GM21576 (cell line): ENCODE results near the gene RAET1E.
A peak's percentile ranks its signal among the peaks of the same experiment; 100 is the strongest.
"Not testable (repeated sequence)": the region's sequence is repeated elsewhere in the genome, so short reads cannot be mapped to it uniquely, and the experiment has no call there.

Experiments
- ATAC-seq: cut with Tn5 transposase; IDR thresholded peaks from one replicate; pipeline ENCODE4 v1.9.1; 2021; ENCODE audit warnings: mild to moderate bottlenecking, moderate library complexity; ENCODE audit not compliant: unreplicated experiment

Gene RAET1E, protein sequence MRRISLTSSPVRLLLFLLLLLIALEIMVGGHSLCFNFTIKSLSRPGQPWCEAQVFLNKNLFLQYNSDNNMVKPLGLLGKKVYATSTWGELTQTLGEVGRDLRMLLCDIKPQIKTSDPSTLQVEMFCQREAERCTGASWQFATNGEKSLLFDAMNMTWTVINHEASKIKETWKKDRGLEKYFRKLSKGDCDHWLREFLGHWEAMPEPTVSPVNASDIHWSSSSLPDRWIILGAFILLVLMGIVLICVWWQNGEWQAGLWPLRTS

DNA sequence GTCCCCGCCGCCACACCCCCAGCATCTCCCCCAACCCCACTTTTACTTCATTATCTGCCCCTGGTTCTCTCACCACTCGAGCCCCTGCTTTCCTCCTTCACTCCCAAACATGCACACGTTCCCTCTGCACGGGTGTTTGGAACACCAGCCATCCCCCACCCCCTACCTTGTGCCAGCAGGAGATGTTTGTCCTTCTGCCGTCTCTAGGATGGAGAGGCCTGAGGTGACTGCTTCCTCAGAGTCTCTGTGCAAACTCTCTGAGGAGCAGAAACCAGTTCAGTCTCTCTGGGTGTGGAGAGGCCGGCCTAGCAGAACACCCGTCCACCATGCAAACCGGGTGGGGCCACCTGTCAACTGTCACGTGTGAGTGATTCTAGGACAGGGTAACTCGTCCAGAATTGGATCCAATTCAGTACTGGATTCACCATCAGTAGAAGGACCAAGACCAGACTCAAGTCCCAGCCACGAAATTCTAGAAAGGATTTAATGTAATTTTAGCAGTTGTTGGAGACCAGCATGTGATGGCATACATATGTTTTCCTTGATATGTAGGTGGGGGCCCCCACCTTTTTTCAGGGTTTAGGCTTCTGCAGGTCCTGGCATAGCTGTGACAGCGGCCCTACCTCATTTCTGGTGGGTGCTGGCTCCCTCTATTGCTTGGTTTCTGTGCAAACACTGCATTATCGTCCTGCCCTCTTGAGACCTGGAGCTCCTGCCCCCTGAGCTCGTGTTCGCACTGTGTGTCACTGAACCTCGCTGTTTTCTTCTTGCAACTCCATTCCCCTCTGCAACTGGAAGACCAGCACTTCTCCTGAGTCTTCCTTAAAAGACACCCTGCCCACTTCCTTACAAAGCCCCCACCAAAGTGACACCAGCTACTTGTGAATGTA is at the start of gene RAET1E:
RAET1E (minus strand) TSS at position 259 of the 890 bp plus-strand sequence. CDS start 7,212 bp downstream, outside the sequence.
- ATAC-seq, result no peak

DNA sequence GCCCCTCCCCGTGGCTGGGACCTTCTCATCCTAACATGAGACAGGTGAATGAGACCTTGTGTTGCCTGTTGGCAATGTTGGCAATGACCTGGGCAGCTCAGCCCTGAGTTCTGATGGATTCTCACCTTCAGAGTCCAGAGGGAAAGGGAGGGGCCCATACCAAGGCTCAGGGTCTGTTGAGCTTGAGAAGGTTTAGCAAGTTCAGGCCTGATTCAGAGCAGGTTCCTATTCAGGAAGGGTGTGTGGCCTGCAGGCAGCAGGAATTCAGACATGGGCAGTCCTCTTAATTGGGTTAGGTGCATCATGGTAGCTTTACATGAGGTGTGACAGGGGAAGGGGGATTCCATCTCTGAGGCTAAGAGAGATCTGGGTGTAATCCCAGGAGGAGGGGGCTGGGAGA is 49.6 kb upstream of the RAET1E start:
- ATAC-seq, result not testable (repeated sequence)

DNA sequence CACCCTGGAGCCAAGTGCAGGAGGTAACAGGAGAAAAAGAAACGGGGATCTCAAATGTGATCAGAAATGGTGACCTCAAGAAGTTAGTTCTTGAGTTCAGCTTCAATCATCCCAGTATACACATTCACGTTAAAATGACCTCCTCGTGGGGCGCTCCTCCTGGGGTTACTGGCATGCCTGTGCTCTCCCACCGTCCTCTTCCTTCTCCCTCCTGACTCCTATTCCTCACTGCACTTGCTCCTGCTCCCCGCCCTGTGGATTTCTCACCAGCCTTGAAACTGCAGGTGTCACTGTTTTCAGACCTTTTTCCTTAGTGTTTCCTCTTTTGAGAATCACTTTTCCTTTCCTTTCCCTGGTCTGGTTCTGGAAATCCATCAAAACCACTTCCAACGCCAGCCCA is 48.7 kb upstream of the RAET1E start:
- not testable (repeated sequence) for ATAC-seq

DNA sequence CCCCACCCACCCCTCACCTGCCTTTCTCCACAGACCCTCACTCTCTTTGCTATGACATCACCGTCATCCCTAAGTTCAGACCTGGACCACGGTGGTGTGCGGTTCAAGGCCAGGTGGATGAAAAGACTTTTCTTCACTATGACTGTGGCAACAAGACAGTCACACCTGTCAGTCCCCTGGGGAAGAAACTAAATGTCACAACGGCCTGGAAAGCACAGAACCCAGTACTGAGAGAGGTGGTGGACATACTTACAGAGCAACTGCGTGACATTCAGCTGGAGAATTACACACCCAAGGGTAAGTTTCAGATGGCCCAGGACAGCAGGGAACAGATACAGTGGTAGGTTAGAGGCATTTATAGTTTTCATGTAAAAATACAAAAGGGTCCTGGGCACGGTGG is 47.4 kb upstream of the RAET1E start:
- not testable (repeated sequence) for ATAC-seq

DNA sequence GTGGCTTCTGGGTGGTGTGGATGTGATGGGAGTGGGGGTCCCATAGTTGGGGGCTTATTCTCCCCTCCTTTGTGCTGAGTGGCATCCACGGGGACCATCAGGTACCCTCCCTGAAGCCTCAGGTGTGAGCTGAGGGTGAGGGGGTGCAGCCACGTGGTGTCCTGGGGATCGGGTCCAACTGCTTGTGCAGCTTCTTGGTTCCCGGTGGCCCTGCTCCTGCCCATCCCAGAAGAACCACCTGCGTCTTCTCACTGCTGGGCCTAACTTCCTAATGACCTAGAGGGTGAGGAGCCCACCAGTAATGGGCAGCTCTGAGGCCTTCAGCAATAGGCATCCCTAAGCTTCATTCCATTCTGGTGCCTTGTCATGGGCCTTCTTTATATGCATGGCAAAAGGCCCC is 45.4 kb upstream of the RAET1E start:
- ATAC-seq, result not testable (repeated sequence)

DNA sequence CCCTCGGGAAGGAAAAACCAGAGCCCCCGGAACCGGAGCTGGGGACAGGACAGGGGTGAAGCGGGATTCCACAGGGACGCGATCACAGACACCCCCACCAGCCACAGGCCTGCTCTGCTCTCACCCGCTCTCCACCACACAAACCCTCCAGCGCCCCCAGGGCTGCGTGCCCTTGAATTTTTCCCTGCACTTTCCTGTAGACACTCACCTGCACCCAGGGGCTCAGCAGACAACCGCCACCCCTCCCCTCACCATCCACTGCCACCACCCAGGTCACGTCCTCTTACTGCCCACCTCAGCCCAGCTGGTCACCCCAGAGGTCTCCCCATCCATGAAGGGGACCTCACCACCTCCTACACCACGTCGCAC is 44.5 kb upstream of the RAET1E start:
- ATAC-seq, result no peak

DNA sequence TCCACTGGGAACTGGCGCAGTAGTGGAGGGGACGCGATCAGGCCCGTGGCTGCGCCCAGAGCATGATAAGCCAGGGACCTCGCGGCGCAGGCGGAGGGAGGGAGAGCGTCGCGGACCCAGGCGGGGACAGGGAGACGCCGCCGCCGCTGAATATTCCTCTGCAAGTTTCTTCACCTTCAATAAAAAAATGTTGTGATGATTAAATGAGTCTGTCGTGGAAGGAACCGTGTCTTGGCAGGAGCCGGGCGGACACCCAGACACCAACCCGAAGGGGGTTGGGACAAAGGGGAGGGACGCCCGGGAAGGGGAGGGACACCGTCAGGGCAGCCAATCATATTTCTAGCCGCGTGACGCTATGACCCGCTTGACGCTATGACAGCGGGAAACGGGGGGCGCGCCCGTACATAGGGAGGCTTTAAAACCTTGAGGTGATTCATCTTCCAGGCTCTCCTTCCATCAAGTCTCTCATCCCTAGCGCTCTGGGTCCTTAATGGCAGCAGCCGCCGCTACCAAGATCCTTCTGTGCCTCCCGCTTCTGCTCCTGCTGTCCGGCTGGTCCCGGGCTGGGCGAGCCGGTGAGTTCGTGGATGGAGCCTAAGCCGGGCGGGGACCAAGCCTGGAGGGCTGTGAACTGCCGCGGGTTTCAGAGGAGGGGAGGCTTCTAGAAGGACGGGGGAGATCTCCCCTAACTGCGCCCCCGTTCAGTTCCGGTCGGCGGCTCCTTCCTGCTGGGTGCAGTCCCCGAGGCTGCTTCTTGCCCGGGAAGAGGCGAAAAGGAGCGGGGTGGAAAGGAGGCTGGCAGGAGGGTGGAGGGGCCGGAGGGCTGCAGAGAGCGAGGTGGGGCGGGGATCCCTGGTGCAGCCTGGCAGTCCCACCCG is 43.9 kb upstream of the RAET1E start, which contains the start of gene ULBP2:
ULBP2 (plus strand) TSS at position 432 of the 878 bp plus-strand sequence; CDS start at position 491, 59 bp downstream.
- ATAC-seq, result peak; percentile 39

DNA sequence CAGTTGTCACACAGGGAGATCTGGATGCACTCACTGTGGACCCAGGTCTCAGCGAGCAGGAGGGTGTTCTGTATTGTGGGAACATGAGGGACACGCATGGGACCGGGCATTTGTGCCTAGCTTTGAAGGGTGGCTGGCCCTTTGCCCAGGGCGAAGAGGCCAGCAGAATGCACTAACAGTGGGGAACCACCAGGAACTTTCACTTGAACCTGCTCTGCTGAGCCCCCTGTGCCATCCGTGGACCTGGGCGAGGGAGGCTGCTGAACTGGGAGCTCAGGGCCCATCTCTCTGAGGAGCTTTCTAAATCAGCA is 42.7 kb upstream of the RAET1E start:
- ATAC-seq, result no peak

DNA sequence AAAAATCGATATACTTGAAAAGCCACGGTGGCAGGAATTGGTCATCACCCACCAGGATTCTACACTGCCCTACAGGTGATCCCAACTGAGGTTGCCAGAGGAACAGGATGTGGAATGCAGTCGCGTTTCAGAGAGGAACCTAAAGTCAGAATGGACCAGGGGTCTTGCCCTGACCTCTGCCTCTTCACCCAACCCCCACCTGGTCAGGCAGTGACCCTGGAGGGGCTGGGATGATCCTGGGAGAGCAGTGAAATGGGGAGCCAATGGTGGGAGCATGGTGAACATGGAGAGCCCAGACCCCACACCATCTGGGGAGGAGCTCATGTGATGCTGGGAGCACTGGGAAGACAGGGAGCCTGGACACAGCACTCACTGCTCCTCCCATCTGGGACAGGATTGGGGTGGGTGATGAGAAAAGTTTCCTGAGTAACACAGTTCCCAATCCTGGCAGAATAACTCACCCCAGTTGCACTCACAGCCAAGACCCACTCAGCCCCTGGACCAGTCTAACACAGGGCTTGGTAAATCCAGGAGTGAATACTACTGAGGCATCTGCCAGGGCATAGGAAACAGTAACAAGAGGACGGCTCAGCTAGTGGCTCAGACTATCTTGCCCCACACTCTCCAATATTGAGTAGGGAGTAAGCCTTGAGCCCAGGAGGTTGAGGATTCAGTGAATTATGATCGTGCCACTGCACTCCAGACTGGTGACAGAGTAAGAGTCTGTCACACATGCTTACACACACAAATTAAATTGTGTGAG is 42.2 kb upstream of the RAET1E start:
- no peak for ATAC-seq

DNA sequence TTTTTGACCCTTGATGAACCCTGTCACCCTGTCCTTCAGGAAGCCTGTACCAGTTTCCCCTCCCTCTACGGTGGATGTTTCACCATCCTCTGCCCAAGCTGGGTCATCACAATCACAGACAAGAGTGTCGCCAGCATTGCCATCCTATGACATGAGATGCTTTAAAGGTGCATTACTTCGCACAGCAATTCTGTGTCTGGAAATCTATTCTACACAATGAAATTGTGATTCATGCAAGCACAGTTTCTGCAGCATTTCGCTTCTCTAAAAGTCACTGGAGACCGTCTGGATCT is 41.4 kb upstream of the RAET1E start:
- no peak for ATAC-seq

DNA sequence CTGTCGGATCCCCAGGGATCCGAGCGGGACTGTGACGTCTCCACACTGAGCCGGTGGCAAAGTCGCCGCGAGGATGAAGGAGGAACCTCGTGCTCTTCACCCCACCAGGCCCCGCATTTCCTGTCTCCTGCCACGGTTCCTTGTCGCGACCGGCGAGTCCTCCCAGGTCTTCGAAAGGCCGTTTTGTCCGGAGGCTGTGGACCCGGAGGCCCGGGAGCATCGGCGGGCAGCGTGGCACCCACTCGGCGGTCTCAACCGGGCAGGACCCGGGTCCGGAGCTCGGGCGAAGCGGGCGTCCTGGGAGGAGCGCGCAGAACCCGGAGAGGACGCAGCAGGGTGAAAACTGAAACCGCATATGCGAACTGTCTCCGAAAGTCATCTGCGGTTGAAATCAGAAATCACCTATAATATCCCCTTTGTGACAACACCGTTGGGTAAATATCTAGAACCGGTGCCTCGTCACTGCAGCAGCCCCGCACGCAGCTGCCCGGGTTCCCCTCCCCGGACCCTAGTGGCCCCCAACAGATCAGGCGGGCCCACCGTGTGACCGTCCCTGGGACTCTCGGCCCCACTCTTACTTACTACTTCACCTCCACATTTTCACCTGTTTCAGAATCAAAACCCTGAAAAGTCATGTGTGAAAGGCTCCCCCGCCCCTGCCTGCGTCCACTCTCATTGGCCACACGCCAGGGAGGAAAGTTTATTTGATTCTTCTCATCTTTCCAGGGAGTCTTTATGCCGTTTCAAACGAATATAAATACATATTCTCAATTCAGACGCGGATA is 40.9 kb upstream of the RAET1E start:
- ATAC-seq, result peak; percentile 75

DNA sequence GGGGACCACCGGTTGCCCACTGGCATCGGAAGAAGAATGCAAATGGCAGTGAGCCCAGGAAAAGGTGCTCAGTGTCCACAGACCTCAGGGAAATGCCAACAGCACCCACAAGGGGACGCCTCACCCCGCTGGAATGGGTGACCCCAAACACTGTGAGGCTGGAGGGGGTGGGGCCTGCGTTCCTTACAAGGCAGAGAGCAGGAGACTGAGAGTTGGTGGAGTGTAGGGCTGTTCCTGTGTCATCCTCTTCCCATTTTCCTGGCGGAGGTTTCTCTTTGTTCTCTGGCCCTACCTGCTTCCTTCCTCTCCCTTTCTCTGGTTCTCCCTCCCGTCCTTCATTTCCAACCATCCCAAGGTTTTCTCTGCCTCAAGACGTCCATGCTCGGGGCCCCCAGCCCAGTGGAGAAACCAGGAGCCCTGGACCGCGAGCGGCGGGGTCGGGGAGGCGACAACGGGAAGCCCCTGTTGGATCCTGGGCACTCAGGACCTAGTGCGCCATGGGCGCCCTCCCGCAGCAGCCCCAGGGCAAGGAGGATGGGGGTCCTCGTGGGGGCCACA is 40.2 kb upstream of the RAET1E start:
- not testable (repeated sequence) for ATAC-seq

DNA sequence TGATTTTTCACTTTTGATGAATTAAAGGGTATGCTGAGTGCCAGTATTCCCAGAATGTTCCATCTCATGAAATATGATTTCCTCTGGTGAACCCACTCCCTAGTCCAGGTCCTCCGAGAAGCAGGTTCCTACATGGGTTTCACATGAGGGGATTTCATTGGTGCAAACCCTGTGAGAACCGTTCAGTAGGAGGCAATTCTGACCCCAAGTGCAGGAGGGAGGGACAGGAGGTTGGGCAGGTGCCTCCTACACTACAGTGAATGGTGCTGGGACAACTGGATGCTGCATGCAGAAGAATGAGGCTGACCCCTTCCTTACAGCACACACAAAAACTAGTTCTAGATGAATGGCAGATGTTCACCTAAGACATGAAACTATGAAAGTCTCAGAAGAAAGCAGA is 38.8 kb upstream of the RAET1E start:
- no peak for ATAC-seq

DNA sequence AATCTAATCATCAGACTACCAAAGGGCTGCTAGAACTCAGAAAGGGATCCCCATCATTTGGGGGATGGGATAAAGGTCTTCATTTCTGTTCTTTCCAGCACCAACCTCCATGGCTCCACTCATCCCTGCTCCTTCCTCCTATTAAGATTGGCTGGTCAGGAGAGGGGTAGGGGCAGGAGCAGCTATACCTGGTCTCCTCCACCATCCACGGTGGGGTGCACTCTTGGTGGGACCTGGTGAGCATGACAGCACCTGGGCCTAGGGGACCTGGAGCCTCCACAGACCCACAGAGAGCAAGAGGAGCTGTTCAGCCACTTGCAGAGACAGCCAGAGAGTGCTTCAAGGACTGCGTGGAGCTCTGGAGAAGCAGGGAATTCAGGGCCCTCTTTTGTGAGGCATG is 37.8 kb upstream of the RAET1E start:
- ATAC-seq, result no peak

DNA sequence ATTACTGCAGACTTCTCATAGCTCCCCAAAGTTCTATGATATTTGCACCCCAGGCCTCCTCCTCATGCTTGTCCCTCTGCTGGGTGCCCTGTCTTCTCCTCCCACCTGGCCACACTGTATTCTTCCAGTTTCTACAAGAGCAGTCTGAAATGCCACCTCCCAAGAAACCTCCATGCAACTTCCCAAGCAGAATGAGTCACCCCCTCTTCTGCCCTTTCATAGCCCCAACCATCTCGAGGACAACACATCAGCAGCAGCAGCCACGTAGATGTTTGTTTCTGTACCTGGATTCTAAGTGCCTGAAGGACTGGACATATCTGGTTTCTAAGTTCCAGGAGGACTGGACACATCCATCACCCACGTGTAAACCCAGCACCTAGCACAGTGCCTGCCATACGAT is 37.3 kb upstream of the RAET1E start:
- no peak for ATAC-seq

DNA sequence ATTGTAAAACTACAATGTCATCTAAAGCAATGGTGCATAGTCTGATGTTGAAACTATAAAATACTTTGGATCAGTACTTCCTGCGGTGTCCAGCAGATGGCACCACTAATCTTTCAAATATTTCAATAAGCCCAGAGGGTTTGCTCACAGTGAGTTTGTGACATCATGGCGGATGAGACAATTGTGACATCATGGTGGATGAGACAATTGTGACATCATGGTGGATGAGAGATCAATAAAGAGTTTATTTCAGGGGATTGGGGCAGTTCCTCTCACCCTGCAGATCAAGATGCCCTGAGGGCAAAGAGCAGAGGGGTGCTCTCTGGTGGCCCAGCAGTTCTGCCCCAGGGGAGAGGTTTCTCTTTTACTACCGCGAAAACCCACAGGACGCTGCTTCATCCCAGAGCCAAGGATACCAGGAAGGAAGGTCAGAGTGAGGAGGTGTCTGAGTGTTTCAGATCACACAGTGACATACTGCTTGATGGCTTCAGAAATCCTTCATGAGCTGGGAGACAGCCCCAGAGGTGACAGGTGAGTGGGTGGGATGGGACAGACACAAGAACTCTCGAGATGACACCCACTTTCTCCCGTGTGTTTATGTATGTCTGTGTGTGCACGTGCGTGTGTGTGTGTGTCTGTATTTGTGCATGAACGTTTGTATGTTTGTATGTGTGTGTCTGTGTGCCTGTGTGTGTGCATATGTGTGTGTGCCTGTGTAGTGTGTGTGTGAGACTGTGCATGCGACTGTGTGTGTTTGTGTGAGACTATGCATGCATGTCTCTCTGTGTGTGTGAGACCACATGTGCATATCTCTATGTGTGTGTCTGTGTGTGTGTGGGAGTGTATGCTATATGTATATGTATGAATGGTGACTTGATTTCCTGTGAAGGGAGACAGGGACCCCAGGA is 36.6 kb upstream of the RAET1E start:
- no peak for ATAC-seq

DNA sequence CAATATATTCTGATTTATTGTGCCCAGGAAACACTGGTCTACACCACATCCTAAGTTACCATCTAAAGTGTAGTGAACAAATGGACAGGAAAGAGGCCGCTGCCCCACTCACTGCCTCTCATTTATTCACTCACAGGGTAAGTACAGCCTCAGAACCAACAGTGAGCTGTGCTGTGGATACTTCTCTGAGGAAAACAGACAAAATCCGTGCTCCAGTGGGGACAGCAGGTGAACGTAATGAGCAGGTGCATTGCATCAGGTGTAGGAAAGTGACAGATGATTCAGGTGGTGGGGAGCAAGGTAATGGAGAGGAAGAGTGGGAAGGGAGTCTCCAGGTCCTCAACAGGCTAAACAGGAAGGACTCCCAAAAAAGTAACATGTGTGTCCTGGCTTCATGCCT is 35.5 kb upstream of the RAET1E start:
- no peak for ATAC-seq

DNA sequence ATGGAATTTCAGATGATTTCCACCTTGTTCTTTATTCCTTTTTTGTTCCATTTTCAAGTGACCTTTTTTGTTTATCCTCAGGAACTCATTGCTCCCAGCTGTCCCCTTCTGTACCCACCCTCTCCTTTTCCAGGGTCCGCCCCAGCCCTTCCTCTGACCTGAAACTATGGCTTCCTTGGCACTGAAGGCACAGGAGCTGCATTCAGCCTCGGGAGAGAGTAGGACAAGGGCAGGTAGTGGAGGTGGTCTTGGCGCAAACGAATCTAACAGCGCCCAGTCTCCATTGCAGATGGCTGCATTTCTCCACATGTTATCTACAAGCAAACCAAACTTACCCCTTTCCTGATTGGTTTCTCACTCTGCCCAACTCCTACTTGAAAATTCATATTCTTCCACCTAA is 35.1 kb upstream of the RAET1E start:
- ATAC-seq, result no peak

DNA sequence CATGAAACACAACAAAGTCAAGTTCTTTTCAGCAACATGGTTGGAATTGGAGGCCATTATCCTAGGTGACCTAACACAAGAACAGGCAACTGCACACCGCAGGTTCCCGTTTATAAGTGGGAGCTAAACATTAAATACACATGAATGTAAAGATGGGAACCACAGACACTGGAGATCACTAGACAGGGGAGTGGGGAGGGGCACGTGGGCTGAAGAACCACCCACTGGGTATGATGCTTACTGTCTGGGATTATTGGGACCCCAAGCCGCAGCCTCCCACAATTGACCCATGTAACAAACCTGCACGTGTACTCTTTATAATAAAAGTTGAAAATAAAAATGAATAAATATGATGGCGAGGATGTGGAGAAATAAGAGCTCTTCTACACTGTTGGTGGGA is 33.6 kb upstream of the RAET1E start:
- no peak for ATAC-seq
